GM21381 (cell line): ENCODE data around the gene KRTAP10-4.
"Not testable (repeated sequence)": the region's sequence is repeated elsewhere in the genome, so short reads cannot be mapped to it uniquely, and the experiment has no call there.

ENCODE experiments used
- ATAC-seq: cut with Tn5 transposase; IDR thresholded peaks from one replicate; pipeline ENCODE4 v1.9.1; 2021; ENCODE audit warnings: mild to moderate bottlenecking, moderate library complexity; ENCODE audit not compliant: unreplicated experiment

Gene KRTAP10-4, protein sequence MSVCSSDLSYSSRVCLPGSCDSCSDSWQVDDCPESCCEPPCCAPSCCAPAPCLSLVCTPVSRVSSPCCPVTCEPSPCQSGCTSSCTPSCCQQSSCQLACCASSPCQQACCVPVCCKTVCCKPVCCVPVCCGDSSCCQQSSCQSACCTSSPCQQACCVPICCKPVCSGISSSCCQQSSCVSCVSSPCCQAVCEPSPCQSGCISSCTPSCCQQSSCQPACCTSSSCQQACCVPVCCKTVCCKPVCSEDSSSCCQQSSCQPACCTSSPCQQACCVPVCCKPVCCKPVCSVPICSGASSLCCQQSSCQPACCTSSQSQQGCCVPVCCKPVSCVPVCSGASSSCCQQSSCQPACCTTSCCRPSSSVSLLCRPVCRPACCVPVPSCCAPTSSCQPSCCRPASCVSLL

GRCh38 chr21:44573630-44574456 is at the start of gene KRTAP10-4:
KRTAP10-4 (plus strand) TSS chr21:44573729; CDS start chr21:44573759, 30 bp downstream.
- not testable (repeated sequence) for ATAC-seq

GRCh38 chr21:44524414-44525371 is 48.8 kb upstream of the KRTAP10-4 start:
- ATAC-seq = no peak

- ATAC-seq = no peak
Observed at GRCh38 chr21:44525391-44526095, 48.0 kb upstream of the KRTAP10-4 start.

GRCh38 chr21:44526096-44526997 is 47.2 kb upstream of the KRTAP10-4 start:
- ATAC-seq = no peak

- no peak for ATAC-seq
Observed at GRCh38 chr21:44527156-44527982, 46.2 kb upstream of the KRTAP10-4 start.

GRCh38 chr21:44527983-44528633 is 45.4 kb upstream of the KRTAP10-4 start:
- no peak for ATAC-seq

GRCh38 chr21:44528634-44528995 is 44.9 kb upstream of the KRTAP10-4 start:
- no peak for ATAC-seq

GRCh38 chr21:44529011-44529421 is 44.5 kb upstream of the KRTAP10-4 start:
- ATAC-seq = no peak

DNA sequence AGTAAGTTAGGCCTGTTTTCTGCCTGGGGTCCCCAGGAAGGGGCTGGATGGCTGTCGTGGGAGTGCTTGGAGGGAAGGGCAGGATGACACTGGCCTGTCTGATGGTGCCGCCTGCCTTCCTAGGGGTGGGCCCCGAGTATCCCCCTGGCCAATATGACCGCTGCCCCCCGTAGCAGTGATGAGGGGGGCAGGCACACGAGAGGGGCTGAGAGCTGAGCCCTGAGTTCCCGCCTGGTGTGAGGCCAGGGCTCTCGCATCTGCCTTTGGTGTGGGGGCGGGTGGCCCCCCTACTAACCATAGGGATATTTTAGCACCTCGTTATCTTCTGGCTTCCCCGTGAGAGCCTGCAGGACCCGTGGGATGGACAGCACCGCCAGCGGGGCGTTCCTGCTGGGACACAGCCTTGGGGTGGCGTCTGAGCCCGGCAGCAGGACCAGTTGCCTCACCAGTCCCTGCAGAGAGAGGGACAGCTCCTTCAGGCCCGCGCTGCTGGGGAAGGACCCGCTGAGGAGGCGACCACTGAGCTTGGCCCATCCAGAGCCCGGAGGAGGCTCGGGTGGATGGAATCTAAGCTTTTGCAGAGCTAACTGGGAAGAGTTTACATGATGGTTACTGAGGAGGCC is 43.9 kb upstream of the KRTAP10-4 start:
- ATAC-seq = no peak

DNA sequence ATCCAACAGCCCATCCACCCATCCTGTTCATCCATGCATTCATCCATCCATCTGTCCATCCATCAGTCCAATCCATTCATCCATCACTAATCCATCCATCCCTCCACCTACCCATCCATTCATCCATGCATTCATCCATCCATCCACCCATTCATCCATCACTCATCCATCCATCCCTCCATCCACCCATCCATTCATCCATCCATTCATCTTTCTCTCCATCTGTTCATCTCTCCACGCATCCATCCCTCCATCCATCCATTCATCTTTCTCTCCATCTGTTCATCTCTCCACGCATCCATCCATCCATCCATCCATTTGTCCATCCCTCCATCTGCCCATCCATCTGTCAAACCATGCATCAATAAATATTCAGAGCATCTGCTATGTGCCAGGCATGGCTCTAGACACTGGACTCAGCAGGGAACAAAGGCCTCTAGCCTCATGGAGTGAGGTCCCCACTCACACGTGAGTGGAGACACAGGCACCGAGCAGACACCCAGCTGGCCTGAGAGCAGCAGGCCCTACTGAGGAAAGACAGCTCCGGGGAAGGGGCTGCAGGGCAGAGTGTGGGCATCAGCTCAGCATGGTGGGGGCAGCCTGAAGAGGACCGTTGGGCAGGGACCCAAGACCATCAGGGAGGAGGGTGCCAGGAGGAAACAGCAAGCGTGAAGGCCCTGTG is 43.2 kb upstream of the KRTAP10-4 start:
- ATAC-seq = no peak

DNA sequence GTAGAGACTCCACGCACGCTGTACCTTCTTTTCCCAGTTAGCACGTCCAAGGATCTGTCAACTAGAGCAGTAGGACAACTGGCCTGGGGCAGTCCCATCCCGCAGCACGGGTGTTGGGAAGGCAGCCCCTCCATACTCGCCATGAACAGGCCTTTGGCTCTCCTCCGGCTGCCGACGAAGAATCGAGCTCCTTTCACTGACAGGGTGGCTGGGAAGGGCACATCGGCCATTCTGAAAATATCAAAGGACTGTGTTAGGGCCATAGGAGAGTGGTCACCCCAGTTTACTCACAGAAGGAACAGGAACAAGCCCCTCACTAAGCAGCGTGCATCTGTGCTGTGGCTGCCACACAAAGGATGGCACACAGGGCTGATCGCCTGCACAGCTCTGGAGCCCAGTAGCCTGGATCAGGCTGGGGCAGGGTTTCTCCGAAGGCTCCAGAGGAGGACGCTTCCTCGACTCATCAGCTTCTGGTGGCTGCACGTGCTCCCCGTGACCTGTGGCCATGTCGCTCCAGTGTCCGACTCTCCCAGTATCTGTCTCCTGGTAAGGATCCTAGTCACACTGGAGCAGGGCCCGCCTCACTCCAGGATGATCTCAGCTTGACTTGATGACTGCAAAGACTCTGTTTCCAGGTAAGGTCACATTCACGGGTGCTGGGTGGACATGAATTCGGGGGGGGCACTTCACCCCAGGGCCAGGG is 42.5 kb upstream of the KRTAP10-4 start:
- no peak for ATAC-seq

- ATAC-seq = no peak
Observed at GRCh38 chr21:44531606-44532564, 41.6 kb upstream of the KRTAP10-4 start.

- ATAC-seq = no peak
Observed at GRCh38 chr21:44532712-44533111, 40.8 kb upstream of the KRTAP10-4 start.

- no peak for ATAC-seq
Observed at GRCh38 chr21:44533121-44533890, 40.2 kb upstream of the KRTAP10-4 start.
